Right atrium auricular region (tissue), 2 donors: ENCODE measurements around the gene CRYL1. TPM values are rescaled to one million over a fixed set of nuclear protein-coding genes. Genes with fewer than 3 reads are reported as not detected.

ENCODE experiments used
- DNase-seq: peaks from one replicate; pipeline ENCODE4 v3.0.0-alpha.2; 2019; ENCODE audit warnings: low spot score
- H3K27ac ChIP-seq, 2 donors: fragments of 200-600 bp; sonication (generic); 1 replicate in 1 of 2; 2 replicates in 1 of 2; pipeline ENCODE4 v1.5.1; 2016 to 2019
- H3K27me3 ChIP-seq, 2 donors: fragments of 200-600 bp; sonication (generic); one replicate each; pipeline versions ENCODE4 v1.5.1 to v1.6.0; 2017 to 2019
- H3K36me3 ChIP-seq: fragments of 200-600 bp; sonication (generic); one replicate; pipeline ENCODE4 v1.5.1; 2016
- H3K4me1 ChIP-seq, 2 donors: fragments of 200-600 bp; sonication (generic); one replicate each; pipeline versions ENCODE4 v1.5.1 to v1.6.0; 2017 to 2019
- H3K4me3 ChIP-seq, 2 donors: fragments of 200-600 bp; sonication (generic); 1 replicate in 1 of 2; 2 replicates in 1 of 2; pipeline ENCODE4 v1.5.1; 2017 to 2019; ENCODE audit warnings: mild to moderate bottlenecking in 1 of 2, moderate library complexity in 1 of 2
- H3K9me3 ChIP-seq, 2 donors: fragments of 200-600 bp; sonication (generic); one replicate each; pipeline ENCODE4 v1.5.1; 2019
- total RNA-seq, 2 donors: library from RNA; depleted of rRNA; stranded (reverse); fragments of >200 nt; gene quantifications; one replicate each; pipeline ENCODE4 v1.1.0, GENCODE V29; 2016
- TF ChIP-seq, protein P1 (sequence below), 2 donors: fragments of 200-600 bp; sonication (generic); IDR thresholded peaks; one replicate each; pipeline ENCODE4 v1.5.1; 2019; ENCODE audit warnings: antibody characterized with exemption in 2 of 2

The CRYL1 gene
- total RNA-seq, 2 donors from 2014 or later = 26.5 to 27.9 TPM

DNA sequence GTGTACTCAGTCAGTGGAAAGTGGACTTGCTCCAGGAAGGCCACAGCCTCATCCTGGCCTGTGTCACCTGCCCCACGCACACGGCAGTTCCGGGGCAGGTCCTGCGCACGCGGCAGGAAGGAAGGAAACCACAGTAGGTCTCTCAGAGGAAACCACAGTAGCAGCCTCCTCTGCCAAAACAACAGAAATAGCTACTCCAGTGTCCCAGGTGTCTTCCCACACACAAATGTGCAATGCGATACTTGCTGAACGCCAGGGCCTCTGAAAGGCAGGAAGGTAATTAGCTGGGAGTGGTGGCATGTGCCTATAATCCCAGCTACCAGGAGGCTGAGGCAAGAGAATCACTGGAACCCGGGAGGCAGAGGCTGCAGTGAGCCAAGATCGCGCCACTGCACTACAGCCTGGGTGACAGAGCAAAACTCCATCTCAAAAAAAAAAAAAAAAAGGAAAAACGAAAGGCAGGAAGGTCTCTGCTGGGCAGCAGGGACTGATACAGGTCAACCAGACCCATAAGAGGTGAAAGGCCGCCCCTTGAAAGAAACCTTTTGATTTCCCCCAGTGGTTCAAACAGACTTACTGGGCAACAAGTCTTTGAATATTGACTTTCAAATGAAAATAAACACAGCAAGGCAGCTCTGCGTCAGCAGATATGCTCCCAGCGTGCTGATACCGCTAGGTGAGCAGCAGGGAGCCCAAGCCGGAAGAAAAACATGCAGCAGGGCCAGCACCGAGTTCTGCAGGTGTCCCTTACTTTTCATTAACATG lies 49.5 kb downstream of the CRYL1 start:
- no peaks in the 10 kb centered on the region for H3K36me3 ChIP-seq
- H3K9me3 ChIP-seq = no peaks in the 10 kb centered on the region
- H3K4me3 ChIP-seq = no peak overlapping the region
- H3K27ac ChIP-seq = no peak overlapping the region
- no peaks in the 10 kb centered on the region for H3K27me3 ChIP-seq
- no peak for DNase-seq
- H3K4me1 ChIP-seq = no peaks in the 10 kb centered on the region
- TF ChIP-seq, protein P1, sequence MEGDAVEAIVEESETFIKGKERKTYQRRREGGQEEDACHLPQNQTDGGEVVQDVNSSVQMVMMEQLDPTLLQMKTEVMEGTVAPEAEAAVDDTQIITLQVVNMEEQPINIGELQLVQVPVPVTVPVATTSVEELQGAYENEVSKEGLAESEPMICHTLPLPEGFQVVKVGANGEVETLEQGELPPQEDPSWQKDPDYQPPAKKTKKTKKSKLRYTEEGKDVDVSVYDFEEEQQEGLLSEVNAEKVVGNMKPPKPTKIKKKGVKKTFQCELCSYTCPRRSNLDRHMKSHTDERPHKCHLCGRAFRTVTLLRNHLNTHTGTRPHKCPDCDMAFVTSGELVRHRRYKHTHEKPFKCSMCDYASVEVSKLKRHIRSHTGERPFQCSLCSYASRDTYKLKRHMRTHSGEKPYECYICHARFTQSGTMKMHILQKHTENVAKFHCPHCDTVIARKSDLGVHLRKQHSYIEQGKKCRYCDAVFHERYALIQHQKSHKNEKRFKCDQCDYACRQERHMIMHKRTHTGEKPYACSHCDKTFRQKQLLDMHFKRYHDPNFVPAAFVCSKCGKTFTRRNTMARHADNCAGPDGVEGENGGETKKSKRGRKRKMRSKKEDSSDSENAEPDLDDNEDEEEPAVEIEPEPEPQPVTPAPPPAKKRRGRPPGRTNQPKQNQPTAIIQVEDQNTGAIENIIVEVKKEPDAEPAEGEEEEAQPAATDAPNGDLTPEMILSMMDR (IDR thresholded peaks at IDR 0.05) = no peak

DNA sequence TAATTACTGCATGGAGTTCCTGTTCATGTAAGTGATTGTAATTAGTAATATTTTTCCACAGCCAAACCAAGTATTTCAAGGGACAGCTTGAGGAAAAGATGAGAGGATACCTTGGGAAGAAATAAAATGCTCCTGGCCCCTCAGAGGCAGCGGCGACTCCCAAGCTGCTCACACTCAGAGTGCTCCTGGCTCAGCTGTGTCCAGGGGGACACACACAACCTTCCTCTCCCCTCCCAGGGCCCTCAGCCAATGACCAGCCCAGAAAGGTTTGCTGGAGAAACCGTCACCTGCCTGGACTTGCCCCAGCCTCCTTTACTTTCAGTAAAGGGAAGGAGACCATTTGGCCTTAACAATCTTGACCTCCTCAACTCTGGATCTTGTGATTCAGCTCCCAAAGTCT lies 51.1 kb downstream of the CRYL1 start:
- Histone ChIP-seq H3K9me3 (no peaks in the 10 kb centered on the region), H3K4me3 (no peak overlapping the region), H3K27ac (no peak overlapping the region), H3K36me3 (no peaks in the 10 kb centered on the region), H3K27me3 (no peaks in the 10 kb centered on the region), H3K4me1 (no peaks in the 10 kb centered on the region)
- DNase-seq = no peak
- TF ChIP-seq, protein P1 (IDR thresholded peaks at IDR 0.05) = no peak

DNA sequence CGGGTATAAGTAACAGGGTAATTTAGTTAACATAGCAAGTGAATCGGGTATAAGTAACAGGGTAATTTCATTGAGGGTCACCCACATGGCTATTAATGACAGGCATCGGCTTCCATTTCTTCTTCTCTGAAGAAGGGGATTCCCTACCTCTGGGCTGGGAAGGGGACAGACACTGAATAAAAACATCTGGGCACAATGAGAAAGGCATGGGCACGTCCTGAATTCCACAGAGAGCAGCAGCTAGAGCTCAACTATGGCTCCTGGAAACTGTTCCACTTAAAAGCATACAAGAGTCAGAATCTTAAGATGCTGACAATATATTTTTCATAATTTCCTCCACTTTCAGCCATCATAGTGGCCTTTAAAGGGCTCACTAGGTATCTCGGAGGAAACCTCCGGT lies 51.8 kb downstream of the CRYL1 start:
- Histone ChIP-seq H3K4me1 (no peaks in the 10 kb centered on the region), H3K27ac (no peak overlapping the region)
- DNase-seq = no peak

DNA sequence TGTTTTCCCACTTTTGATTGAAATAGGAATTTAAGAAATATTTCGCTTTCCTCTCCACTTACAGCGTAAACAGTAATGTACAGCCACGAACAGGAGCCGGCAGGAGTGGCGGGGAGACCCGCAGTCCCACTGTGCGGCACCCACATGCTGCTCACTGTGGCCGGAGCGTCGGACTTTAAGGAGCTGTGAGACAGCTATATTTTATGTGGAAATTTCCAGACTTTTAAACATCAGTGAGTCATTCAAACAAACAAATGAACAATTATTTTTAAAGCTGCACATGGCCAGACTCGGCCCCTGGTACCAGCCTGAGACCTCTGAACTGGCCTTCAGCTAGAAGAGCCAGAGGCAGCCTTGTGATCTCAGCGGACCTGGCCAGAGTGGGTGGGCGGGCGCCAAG lies 52.5 kb downstream of the CRYL1 start:
- Histone ChIP-seq H3K9me3 (no peaks in the 10 kb centered on the region), H3K4me1 (no peaks in the 10 kb centered on the region), H3K27ac (no peak overlapping the region), H3K36me3 (no peaks in the 10 kb centered on the region), H3K4me3 (no peak overlapping the region), H3K27me3 (no peaks in the 10 kb centered on the region)
- TF ChIP-seq, protein P1 (IDR thresholded peaks at IDR 0.05) = no peak
- no peak for DNase-seq

More for the DNA sequence above, 51.8 kb downstream of the CRYL1 start:
- Histone ChIP-seq H3K27me3 (no peaks in the 10 kb centered on the region), H3K9me3 (no peaks in the 10 kb centered on the region), H3K36me3 (no peaks in the 10 kb centered on the region), H3K4me3 (no peak overlapping the region)
- TF ChIP-seq, protein P1 (IDR thresholded peaks at IDR 0.05) = no peak

DNA sequence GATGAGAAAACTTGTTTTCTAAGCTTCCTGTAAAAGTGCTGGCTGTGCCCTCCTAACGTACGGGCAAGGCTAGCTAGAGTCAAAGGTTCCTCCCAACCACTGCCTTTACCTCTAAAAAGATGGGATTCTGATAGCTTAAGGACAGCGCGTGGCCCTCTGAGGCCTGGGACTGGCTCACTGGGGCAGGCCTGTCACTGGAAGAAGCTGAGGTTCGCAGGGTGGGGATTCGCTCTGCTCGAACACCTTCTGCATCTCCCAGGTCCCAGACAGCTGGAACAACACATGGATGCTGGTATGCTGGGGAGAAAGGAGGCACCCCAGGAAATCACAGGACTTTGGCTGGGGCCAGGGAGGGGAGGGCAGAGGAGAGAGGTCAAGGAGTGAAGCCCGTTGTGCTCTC lies 53.1 kb downstream of the CRYL1 start:
- H3K4me3 ChIP-seq = no peak overlapping the region
- DNase-seq = no peak
- no peaks in the 10 kb centered on the region for H3K9me3 ChIP-seq
- no peaks in the 10 kb centered on the region for H3K4me1 ChIP-seq
- TF ChIP-seq, protein P1 (IDR thresholded peaks at IDR 0.05) = no peak
- no peaks in the 10 kb centered on the region for H3K27me3 ChIP-seq
- no peak overlapping the region for H3K27ac ChIP-seq
- H3K36me3 ChIP-seq = no peaks in the 10 kb centered on the region

DNA sequence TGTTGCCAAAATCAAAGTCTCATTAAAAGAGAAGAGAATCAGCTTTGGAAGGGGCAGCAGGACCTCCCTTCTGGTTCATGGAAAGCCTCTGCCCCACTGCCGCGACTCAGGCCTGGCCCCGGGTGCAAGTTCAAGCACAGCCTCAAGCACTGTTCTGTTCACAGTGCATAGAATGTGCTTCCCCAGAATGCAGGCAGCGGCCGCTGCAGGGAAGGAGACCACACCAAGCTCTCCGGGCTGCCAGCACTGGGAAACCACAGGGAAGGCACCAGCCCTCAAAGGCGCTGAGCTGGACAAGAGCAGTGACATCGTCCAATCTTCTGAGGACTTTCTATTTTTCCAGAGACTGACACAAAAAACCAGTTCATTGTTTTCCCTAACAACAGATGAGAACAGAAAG lies 55.5 kb downstream of the CRYL1 start:
- no peak overlapping the region for H3K27ac ChIP-seq

More for the DNA sequence above, 55.5 kb downstream of the CRYL1 start:
- Histone ChIP-seq H3K4me1 (peaks cover 0 to 10% of the 10 kb centered on the region in 2 donors), H3K9me3 (no peaks in the 10 kb centered on the region), H3K36me3 (no peaks in the 10 kb centered on the region), H3K27me3 (no peaks in the 10 kb centered on the region), H3K4me3 (no peak overlapping the region)
- TF ChIP-seq, protein P1 (IDR thresholded peaks at IDR 0.05) = no peak
- DNase-seq = no peak
